Cortex of kidney (tissue), 1 donor: ENCODE data around the gene KSR1.
"Not testable (repeated sequence)": the region's sequence is repeated elsewhere in the genome, so short reads cannot be mapped to it uniquely, and the experiment has no call there.

Source experiments
- DNase-seq: peaks from one replicate; lab custom pipeline; 2025; lab: John Stamatoyannopoulos, UW

The KSR1 gene

GRCh38 chr17:27426471-27426870 is 29.8 kb upstream of the KSR1 start:
- not testable (repeated sequence) for DNase-seq

DNA sequence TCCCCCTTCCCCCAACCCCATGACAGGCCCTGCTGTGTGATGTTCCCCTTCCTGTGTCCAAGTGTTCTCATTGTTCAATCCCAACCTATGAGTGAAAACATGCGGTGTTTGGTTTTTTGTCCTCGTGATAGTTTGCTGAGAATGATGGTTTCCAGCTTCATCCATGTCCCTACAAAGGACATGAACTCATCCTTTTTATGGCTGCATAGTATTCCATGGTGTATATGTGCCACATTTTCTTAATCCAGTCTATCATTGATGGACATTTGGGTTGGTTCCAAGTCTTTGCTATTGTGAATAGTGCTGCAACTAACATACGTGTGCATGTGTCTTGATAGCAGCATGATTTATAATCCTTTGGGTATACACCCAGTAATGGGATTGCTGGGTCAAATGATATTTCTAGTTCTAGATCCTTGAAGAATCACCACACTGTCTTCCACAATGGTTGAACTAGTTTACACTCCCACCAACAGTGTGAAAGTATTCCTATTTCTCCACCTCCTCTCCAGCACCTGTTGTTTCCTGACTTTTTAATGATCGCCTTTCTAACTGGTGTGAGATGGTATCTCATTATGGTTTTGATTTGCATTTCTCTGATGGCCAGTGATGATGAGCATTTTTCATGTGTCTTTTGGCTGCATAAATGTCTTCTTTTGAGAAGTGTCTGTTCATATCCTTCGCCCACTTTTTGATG is 28.9 kb upstream of the KSR1 start:
- DNase-seq: not testable (repeated sequence)

GRCh38 chr17:27428781-27429505 is 27.3 kb upstream of the KSR1 start:
- DNase-seq: no peak

DNA sequence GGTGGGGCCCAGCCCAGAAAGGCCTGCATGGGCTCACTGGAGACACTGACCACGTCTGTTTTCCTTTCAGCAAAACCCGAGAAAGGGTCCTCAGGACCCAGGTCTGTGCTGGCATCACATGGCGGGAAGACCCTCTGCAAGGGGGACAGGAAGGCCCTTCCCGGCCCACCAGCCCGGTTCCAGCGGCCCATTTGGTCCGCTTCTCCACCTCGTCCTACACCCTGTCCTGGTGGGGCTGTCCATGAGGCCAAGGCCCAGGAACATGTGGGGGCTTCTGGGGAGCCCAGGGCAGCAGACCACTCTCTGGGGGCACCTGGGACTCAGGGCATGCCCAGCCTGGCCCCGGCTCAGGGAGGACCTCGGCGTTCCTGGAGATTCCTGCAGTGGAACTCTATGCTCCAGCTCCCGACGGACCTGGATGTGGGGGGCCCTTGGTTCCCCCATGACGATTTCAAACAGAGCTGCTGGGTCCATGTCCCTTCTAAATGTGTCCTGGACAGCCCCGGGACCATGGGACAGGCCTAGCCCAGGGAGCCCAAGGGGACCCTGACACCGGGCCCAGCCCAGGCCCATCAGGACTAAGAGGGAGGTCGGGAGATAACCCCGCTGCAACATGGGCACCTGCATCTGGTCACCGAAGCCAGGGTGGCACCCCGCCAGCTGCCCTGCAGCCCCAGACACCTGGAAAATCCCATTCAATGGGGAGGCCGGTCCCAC is 26.4 kb upstream of the KSR1 start:
- no peak for DNase-seq

- DNase-seq: no peak
Measured at GRCh38 chr17:27430383-27430840, 25.8 kb upstream of the KSR1 start.

GRCh38 chr17:27430882-27431491 is 25.3 kb upstream of the KSR1 start:
- no peak for DNase-seq

- no peak for DNase-seq
Measured at GRCh38 chr17:27433521-27433920, 22.7 kb upstream of the KSR1 start.

DNA sequence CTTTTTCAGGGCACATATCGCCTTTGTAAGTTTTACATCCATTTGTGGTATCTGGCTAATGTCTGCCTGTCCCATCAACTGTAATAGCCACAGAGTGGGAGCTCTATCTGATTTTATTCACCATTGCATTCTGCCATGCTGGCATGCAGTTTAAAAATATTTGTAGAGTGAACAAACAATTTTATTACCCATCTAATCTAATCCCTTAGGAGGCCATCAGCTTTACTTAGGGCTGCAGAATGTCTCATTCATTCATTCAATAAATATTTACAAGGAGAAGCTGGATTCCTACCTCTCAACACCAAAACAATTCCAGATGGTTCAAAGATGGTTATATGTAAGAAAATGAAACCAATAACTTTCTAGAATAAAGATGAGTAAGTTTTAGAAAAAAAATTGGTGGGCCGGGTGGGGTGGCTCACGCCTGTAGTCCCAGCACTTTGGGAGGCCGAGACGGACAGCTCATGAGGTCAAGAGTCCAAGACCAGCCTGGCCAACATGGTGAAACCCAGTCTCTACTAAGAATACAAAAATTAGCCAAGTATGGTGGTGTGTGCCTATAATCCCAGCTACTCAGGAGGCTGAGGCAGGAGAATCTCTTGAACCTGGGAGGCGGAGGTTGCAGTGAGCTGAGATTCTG is 20.7 kb upstream of the KSR1 start:
- DNase-seq: not testable (repeated sequence)

- DNase-seq: no peak
Measured at GRCh38 chr17:27438348-27438998, 17.8 kb upstream of the KSR1 start.

DNA sequence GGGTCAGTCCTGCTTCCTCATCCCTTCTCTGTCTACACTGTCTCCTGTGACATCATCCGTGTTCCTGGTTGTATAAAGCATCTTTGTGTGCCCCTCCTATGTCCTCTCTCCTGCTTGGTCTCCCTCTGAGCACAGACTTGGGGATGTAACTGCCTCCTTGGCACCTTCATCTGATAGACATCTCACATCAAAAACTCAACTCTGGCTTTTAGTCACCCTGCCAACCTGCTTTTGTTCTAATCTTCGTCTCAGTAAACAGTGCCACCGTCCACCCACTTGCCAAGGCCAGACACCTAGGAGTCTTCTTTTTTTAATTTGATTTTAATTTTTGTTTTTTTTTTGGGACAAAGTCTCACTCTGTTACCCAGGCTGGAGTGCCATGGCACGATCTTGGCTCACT is 16.9 kb upstream of the KSR1 start:
- DNase-seq: no peak

DNA sequence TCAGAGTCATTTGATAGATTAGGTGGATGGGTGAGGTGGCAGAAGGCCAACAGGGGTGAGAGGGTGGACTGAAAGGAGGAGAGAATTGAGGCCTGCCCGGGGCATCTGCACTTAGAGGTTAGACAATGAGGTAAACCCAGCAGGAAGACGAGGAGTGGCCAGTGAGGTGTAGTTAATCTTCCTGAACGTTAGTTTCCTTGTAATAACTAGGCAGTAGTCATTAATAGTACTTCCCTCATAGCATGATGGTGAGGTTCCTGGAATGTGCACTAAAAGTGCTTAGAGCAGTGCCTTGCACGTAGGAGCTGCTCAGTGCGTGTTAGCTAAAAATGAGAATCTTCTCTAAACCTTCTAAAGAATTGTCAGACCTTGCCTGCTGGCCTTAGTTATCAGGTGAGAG is 13.5 kb upstream of the KSR1 start:
- no peak for DNase-seq

DNA sequence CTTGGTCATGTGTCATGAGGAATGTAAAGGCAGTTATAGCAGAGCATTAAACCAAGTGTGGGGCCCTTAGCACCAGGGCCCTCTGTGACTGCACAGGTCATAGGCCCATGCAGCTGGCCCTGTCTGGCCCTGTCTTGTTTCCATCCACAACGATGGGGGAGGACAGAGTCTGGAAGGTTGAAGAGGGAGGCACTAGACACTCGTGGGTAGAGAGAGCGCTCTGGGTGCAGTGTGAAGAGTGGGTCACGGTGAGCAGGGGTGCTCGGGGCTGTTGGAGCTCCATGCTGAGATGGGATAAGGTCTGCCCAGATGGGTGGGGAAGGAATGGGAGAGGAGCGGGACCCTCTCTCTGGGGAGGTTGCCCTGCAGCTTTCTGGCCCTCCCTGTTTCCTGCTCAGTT is 12.8 kb upstream of the KSR1 start:
- DNase-seq: no peak

GRCh38 chr17:27445971-27446370 is 10.3 kb upstream of the KSR1 start:
- DNase-seq: no peak

- DNase-seq: no peak
Measured at GRCh38 chr17:27446569-27447301, 9.5 kb upstream of the KSR1 start.

- not testable (repeated sequence) for DNase-seq
Measured at GRCh38 chr17:27448534-27448933, 7.7 kb upstream of the KSR1 start.

GRCh38 chr17:27449541-27449940 is 6.7 kb upstream of the KSR1 start:
- no peak for DNase-seq

DNA sequence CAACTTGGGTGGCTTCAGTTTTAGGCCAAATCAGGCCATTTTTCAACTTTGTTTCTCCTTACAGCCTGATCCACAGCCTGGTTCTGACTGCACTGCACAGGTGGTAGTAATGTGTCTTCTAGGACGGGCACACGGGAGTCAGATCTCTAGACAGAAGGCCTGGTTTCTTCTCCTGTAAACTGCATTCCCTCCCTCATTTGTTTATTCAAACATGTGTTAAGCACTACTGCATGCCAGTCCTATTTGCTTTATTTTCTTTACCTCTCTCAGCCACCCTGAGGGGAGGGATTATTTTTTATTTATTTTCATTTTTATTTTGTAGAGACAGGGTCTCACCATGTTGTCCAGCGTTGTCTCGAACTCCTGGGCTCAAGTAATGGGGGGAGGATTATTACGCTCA is 6.3 kb upstream of the KSR1 start:
- DNase-seq: no peak

DNA sequence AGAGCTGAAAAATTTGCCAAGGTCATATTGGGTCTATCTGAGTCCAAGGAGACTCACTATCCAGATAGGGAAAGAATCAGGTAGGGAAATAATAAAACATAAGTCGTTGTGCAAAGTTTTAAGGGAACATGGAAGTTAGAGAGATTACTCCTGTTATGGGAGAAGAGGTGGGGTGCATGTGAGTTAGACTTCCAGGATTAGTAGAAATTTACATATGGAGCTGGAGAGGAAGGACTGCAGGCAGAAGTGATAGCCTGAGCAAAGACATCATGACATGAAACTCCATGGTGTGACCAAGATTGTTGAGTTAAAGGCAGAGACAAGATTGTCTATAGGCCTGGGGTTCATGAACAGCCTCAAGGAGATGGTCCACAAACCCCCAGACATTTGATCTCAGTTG is 5.8 kb upstream of the KSR1 start:
- DNase-seq: no peak

GRCh38 chr17:27451906-27452305 is 4.3 kb upstream of the KSR1 start:
- no peak for DNase-seq

GRCh38 chr17:27452828-27453227 is 3.4 kb upstream of the KSR1 start:
- no peak for DNase-seq

- no peak for DNase-seq
Measured at GRCh38 chr17:27453471-27453870, 2.8 kb upstream of the KSR1 start.
